Putamen (tissue), 1 donor: ENCODE data around the gene RNF4.
A peak's percentile ranks its signal among the peaks of the same experiment; 100 is the strongest.
"Not testable (repeated sequence)": the region's sequence is repeated elsewhere in the genome, so short reads cannot be mapped to it uniquely, and the experiment has no call there.

Source experiments
- DNase-seq: peaks from one replicate; pipeline ENCODE4 v3.0.0-alpha.2; 2016; ENCODE audit warnings: low spot score

The RNF4 gene

DNA sequence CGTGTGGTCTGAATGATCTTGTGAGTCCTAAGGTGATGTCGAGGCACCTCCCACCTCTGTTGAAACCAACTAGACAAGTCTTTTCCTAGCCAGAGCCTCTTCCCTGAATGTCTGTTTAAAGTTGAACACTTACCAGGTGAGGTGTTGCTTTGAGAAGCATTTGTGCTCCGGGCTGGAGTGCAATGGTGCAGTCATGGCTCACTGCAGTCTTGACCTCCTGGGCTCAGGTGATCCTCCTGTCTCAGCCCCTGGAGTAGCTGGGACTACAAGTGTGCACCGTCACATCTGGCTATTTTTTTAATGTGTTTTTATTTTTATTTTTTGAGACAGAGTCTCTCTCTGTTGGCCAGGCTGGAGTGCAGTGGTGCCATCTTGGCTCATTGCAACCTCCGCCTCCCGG is 18.1 kb downstream of the RNF4 start:
- DNase-seq = no peak

DNA sequence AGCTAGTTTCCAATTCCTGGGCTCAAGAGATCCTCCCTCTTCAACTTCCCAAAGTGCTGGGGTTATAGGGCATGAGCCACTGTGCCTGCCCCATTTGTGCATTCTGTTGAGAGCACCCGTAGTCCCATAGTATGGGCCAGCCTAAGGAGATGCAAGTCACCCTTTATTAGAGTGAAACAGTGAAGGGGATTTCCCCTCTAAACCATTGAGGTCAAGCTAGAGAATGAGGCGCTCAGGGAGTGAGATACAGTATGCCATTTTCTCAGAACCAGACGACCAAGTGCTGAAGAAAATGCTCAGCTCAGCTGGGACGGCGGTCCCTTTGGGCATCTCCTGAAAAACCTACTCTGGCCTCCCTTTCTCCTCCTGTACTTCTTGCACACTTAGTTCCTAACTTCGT is 18.7 kb downstream of the RNF4 start:
- no peak for DNase-seq

DNA sequence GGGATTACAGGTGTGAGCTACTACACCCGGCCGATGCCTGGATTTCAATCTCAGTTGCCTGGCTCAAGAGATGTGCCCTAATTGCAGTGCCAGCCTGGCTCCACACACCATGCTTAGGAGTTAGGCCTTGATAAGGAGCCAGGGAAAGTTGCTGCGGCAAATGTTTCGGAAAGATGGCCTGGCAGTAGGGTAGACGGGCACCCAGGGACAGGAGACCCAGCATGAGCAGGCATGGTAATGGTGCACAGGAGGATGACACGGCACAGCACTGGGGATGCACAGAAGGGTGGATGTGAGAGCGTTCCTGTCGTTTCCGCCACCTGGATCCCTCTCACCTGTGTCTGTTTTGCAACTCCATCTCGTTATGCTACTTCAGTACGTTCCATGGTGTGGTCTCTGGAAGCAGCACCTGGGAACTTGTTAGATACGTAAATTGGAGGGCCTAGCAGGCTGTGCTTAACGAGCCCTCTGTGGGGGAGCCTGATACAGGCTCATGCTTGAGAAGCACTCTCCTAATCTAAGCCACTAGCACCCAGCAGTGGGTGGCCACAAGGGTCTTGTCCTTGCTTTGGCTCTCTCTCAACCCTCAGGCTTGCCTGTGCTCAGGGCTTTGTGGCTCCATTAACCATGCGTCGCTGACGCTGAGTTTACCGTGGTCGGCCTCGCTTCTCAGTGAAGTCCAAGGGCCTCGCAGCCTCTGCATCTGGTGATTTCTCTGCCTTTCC is 20.3 kb downstream of the RNF4 start:
- no peak for DNase-seq

DNA sequence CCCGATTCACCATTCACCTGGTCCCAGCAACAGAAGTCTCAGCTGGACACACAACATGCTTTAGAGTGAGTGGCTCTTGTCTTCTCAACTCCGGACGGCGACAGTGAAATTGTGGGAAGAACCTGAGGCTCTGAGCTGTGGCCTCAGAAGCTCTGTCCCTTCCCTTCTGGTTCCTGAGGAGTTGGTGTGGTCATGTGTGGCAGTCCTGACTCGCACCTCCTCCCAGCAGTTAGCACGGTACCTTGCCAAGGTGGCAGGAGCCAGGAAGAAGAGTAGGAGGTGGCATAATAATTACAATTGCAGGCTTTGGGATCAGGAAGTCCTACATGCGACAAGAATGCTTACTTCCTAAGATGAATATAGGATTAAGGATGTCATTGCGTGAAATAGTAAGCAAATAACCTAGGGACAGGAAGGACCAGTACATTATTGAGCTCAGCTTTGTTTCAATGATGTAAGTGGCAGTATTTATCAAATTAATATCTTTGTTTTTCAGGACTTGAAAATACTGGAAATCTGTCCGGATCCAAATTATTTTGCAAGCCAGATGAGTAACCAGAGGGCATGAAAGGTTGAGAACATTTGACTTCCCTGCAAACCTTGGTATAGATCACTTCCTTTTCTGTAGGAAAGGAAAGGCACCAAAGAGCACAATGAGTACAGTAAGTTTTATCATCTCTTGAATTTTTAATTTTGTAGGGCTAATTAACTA is 21.1 kb downstream of the RNF4 start:
- no peak for DNase-seq

DNA sequence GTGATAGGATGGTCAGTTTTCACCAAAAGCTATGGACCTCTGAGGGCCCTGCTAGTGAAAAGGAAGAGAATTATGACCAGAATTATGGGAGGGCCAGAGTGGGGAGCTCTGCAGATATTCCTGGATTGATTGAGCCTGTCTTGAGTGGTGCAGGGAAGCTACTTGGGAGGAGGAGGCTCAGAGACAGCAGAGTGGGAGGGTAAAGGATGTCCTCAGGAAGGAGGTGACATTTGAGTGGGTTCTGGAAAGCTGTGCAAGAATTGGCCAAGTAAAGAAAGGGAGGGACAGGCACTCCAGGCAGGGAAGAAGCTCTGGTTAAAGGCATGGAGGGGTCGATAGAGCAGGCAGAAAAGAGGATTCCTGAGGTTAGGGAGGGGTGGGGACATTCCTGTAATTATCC is 24.1 kb downstream of the RNF4 start:
- DNase-seq = peak; percentile 43

DNA sequence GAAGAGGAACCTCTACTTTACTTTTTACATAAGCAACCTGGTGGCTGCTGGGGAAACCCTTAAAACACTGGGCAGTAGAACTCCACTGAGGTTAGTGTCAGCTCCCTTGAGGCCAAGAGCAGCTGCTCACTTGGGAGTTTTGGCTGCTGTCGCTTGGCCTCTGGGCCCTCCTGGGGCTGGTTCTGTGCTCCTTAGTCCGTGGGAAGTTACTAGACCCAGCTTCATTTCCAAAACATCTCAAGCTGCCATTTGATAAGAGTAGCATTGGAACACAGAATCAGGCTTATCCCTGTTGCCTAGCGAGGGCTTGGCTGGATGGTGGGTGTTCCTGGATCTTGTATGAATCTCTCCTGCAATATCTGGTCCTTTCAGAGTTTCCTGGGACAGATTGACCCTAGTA is 26.1 kb downstream of the RNF4 start:
- no peak for DNase-seq

DNA sequence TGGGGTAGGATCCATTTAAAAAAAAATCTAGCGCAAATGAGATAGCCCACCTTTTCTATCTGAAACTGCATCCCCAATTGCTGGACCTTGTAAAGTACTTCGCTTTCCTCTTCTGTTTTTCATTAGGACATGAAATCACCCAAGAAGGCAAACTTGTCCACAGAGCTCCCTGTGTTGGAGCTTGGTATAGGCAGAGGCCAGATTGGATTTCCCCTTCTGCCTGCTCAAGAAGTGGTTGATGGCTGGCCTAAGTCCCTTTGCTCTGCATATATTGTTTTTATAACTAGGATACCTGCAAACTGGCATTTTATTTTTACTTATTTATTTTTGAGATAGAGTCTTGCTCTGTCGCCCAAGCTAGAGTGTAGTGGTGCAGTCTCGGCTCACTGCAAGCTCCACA is 28.4 kb downstream of the RNF4 start:
- DNase-seq = no peak

DNA sequence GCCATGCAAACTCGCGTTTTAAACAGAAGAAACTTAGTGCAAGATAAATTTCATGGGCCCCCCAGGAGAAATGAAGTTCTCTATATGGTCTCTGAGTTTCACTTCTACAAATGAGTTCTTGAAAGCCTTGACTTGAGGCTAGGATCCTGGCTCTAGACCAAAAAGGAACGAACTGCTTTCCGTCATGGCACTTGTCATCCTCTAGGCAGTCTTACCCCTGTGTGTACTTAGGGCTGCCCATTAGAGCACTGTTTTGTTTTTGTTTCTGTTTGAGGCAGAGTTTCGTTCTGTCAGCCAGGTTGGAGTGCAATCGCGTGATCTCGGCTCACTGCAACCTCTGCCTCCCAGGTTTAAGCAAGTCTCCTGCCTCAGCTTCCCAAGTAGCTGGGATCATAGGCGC is 29.0 kb downstream of the RNF4 start:
- DNase-seq = no peak

DNA sequence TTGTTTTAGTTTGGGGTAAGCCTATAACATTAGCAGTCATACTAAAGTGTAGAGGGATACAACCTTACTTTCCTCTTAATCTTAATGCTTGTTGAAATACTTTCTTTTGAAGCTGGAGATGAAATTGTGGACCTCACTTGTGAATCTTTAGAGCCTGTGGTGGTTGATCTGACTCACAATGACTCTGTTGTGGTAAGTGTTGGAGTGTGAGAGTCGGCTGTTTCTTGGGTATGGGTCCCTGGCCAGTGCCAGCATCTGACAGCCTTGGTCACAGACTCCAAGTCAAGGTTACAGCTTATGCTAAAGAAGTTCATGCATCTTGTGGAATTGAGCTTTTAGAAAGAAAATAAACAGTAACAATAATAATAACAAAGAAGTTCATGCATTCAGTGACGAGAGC is 31.6 kb downstream of the RNF4 start:
- no peak for DNase-seq

DNA sequence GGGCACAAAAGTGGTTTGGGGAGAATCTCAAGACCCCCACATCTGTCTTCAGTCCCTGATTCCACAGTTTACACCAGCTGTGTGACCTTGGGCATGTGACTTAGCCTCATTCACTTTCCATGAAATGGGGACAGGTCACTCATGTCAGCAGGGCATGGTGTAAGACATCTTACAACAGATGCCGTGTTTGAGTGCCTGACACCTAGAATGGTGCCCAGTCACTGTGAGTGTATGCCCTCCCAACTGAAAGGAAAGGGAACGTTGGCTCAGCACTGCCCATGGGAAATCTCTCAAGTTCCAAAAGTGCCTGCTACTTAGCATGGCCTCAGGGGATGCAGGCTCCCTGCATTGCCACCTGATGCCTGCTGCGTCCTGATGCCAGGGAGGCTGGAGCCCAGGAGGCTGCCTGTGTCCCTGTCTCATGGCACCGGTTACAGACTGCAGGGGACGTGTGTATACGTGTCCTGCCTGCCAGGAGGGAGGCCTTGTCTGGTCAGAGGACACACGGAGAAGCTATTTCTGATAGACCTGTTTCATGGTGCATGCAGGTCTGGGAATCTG is 32.2 kb downstream of the RNF4 start:
- DNase-seq = no peak

DNA sequence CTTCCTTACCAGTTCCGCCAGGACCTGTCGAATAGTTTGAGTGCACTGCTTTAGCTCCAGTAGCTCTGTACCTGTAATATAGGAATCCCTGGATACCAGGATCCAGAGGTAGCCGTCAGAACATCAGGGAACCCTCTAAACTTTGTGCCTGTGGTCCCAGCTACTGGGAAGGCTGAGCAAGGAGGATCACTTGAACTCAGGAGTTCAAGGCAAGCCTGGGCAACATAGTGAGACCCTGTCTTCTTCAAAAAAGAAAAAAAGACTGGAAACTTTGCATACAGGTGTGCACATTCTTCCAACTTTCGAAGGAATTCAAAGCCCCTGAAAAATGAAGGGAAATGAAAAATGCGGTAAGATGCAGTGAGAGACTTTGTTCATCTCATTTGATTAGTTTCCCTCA is 34.9 kb downstream of the RNF4 start:
- DNase-seq = no peak

DNA sequence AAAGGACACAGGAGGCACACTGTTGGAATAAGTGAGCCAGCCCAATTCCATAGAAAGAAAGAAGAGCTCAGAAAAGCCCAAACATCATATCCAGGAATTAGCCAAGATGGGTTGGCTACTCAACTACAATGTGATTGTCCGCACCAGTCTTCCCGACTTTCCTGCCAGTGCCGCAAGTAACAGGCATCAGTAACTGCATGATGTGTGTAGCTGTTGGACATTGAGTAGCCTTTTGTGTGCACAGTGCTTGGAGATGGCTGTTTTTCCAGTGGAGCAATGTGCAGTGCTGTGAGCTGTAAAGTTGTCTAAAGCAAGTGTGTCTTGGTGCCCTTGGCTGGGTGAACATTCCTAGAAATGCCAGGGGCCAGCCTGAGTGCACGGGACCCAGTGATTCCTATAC is 38.4 kb downstream of the RNF4 start:
- no peak for DNase-seq

DNA sequence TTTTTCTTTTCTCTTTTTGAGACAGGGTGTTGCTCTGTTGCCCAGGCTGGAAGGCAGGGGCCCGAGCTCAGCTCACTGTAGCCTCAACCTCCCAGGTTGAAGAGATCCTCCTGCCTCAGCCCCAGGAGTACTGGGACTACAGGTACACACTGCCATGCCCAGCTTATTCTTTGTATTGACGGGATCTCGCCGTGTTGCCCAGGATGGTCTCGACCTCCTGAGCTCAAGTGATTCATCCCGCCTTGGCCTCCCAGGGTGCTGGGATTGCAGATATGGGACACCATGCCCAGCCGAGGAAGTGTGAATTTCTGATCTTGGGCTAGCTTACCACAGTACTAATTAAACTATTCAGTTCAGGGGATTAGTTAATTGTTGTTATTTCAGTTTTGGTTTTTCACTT is 38.9 kb downstream of the RNF4 start:
- DNase-seq = no peak

DNA sequence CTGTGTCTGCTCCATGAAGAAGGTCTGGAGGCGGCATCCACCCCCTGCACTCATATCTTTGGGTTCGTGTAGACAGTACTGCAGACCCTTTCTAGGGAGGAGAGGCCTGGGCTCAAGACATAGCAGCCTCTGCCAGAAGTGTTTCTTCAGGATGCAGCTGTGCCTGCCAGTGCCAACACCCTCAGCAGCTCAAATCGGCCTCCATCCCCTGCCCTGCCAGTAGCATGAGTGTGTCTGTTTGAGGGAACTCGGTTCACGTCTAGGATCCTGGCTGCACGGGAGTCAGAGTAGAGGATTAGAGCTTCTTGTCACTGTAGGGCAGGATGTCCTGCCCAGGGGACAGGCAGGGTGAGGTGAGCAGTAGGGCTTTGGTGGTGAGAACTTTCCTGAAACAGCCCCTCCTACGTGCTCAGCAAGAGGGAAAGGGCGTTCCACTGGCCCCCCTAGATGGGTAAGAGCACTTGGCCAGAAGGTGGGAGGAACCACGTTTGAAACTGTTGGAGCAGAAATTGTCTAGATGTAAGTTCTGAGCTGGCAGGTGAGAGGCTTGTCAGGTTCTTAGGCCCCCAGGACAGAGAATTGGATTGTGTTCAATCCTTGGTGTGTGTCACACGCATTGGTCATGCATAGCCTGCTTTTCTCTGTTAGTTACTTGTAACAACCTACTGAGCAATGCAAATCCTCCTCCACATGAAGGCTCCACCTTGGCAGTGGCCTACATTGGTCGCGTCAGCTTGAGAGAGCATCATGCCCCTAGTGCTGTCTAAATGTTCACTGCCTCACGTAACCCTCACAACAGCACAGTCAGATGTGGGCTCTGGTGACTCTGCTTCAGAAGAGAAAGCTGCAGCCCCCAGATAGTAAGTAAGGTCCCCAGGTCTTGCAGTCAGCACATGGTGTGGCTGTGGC is 41.7 kb downstream of the RNF4 start:
- no peak for DNase-seq

DNA sequence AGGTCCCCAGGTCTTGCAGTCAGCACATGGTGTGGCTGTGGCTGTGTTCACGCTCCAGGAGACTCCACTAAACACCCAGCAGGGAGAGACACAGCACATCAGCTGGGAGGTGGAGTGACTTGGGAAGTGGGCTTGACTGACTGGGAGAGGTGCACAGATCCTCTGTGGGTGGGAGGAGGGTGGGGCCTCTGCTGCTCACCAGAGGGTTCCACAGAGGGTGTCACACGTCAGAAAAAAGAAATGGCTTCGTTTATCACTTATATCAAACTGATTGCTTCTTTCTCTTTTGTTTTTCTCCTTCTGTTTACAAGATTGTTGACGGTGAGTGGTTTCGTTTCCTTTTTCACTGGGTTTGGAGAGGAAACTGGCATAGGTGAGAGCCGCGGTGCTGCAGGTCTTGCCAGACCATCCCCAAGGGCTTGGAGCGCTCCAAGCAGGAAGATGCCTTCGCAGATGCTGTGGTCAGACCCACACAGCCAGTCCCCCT is 42.8 kb downstream of the RNF4 start:
- DNase-seq = peak; percentile 74

DNA sequence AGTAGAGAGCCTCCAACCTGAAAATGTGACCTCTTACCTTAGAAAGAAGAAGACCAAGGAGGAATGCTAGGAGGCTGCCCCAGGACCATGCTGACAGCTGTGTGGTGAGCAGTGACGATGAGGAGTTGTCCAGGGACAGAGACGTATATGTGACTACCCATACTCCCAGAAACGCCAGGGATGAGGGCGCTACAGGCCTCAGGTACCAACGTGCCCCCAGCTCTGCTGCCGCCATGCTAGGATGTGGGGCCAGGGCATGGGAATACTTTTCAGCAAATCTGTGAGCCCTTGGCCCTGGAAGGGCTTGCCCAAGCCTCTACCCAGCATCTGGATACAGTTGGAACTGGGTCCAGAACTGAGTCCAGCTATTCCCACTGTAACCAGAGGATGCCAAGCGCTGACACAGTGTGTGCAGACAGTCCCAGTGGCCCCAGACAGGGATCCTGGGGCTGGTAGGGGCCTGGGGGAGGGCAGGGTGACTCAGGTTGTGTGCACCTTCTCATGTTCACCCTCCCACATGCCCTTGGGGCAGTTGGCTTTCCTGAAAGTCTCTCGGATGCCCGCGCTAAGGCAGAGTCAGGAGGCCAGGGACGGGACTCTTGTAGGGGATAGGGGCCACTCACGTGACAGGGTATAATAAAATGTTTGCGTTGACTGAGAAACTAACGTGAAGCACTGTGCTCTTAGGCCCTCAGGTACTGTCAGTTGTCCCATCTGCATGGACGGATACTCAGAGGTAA is 43.7 kb downstream of the RNF4 start:
- no peak for DNase-seq

DNA sequence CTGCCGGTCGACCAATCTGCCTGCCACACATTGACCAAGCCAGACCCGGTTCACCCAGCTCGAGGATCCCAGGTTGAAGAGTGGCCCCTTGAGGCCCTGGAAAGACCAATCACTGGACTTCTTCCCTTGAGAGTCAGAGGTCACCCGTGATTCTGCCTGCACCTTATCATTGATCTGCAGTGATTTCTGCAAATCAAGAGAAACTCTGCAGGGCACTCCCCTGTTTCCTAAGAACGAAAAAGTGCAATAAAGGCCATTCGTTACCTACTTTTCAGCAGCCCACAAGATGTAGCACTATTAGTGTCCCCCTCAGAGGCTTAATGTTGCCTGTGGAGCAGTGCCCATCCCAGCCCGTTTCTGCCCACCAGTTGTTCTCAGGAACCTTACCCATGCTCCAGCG is 45.3 kb downstream of the RNF4 start:
- DNase-seq = not testable (repeated sequence)

DNA sequence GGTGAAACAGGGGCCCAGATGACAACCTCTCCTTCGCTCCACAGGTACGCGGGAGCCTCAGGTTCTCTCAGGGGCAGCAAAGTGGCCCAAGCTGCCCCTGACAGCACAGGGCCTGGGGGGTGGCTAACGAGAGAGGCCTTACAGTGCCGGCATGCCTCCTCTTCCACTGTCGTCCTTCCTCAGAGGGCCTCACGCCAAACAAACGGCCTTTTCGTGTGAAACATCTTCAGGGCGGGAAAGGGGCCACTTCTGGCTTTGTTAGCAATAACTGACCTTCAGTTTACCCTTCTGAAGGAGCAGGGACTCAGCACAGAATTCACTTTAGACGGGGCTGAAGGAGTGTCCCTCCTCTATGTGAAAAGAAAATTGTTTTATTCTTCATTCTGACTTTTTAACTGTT is 46.0 kb downstream of the RNF4 start:
- DNase-seq = not testable (repeated sequence)

DNA sequence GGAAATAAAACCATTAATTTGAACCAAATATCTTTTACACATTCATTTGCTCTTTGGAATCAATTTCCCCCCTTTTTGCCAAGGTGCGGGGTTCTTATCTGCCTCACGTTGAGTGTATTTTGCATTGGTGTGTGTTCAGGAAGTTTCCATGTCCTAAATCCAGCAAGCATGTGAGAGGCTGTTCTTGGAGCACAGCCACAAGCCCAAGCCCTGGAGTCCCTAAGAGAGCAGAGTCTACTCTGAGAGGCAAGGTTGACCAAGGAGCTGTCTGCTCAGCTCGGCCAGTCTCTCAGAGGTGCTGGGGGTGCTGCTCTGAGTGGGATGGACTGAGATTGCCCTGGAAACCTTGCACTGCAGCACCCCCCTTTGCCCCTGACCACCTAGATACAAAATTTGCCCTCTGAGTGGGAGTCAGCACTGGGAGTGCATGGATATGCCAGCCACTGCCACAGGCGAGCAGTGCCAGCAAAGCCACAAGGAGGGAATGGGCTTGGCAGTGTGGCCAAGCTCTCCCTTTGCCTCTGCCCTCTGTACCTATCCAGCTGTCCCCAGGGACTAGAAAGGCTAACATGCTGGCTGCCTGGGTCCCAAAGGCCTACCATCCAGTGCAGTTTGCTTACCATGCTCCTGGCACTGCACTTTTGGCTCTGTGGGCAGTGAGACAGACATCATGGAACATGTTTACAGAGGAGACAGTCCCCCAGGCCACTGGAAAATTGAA is 47.1 kb downstream of the RNF4 start:
- no peak for DNase-seq

DNA sequence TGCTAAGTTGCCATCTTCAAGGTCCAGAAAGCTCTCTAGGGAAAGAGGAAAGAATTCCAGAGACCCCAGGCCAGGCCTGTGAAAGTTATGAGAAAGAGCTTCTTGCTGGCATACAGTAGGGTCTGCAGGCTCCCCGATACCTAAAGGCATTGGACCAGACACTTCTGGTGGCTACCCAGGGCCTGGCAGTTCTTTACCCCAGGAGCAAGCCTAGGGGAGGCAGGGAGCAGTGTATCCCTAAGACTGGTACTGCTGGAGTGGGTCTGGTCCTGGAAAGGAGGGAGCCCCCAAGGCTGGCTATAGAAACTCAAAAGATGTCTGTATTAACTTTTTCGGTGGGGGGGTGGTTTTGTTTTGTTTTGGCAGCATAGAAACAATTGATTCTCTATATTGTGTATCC is 47.7 kb downstream of the RNF4 start:
- DNase-seq = no peak

DNA sequence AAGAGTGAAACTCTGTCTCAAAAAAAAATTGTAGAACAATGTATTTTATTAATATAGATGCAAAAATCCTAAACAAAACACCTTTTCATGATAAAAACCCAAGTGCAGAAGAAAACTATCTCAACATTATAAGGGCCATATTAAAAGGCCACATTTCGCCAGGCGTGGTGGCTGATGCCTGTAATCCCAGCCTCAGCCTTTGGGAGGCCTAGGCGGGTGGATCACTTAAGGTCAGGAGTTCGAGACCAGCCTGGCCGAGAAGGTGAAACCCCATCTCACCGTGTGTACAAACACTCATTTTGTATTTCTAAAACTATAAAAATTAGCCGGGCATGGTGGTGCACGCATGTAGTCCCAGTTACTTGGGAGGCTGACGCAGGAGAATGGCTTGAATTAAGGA is 57.7 kb downstream of the RNF4 start:
- DNase-seq = no peak
